ENCODE results near the gene LEUTX. TPM values are rescaled to one million over a fixed set of nuclear protein-coding genes. Genes with fewer than 3 reads are reported as not detected.

The LEUTX gene, protein sequence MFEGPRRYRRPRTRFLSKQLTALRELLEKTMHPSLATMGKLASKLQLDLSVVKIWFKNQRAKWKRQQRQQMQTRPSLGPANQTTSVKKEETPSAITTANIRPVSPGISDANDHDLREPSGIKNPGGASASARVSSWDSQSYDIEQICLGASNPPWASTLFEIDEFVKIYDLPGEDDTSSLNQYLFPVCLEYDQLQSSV
- not detected in 2 replicates for total RNA-seq

DNA sequence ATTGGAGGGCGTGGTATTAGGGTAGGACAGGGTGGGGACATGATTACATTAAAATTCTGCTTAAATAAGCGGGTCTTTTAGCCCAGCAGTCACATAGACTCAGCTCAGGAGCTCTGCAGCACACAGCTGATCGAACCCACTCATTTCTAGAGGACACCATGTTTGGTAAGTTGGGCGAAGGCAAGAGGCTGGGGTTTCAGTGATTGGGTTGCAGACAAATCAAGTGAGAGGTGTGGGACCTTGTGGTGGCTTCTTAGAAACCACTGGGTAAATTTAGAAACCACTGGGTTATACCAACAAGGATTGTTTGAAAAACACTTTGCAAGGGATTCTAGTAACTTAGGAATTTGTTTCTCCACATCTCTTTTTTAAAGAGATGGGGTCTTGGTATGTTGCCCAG, at the start of gene LEUTX:
Gene LEUTX (plus strand): TSS at position 92 of the 400 bp plus-strand sequence. CDS start 67 bp downstream, at position 159.
- Histone ChIP-seq H3K36me3 (ENCODE audit: insufficient read depth, low read length) (no peaks in the 10 kb centered on the region), H3K27me3 (ENCODE audit: insufficient read depth, low read length) (peaks cover 5% of the 10 kb centered on the region), H2AFZ (ENCODE audit: low read length) (no peak within 1 kb of the TSS), H3K4me3 (ENCODE audit: insufficient read depth, low read length) (no peak within 1 kb of the TSS), H3K9me3 (ENCODE audit: low read depth, low read length) (no peaks in the 10 kb centered on the region), H3K4me1 (ENCODE audit: insufficient read depth, low read length) (no peaks in the 10 kb centered on the region), H4K20me1 (ENCODE audit: insufficient read depth, low read length) (no peaks in the 10 kb centered on the region), H3K27ac (ENCODE audit: low read depth, low read length) (no peak within 1 kb of the TSS), H3K4me2 (ENCODE audit: insufficient read depth, low read length) (no peak within 1 kb of the TSS), H3K79me2 (ENCODE audit: insufficient read depth, low read length) (no peaks in the 10 kb centered on the region)
- DNase-seq (ENCODE audit: insufficient read length, low spot score, missing footprints): no peak
- TF ChIP-seq, protein P1, sequence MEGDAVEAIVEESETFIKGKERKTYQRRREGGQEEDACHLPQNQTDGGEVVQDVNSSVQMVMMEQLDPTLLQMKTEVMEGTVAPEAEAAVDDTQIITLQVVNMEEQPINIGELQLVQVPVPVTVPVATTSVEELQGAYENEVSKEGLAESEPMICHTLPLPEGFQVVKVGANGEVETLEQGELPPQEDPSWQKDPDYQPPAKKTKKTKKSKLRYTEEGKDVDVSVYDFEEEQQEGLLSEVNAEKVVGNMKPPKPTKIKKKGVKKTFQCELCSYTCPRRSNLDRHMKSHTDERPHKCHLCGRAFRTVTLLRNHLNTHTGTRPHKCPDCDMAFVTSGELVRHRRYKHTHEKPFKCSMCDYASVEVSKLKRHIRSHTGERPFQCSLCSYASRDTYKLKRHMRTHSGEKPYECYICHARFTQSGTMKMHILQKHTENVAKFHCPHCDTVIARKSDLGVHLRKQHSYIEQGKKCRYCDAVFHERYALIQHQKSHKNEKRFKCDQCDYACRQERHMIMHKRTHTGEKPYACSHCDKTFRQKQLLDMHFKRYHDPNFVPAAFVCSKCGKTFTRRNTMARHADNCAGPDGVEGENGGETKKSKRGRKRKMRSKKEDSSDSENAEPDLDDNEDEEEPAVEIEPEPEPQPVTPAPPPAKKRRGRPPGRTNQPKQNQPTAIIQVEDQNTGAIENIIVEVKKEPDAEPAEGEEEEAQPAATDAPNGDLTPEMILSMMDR (IDR thresholded peaks at IDR 0.05; ENCODE audit: extremely low read depth, low read depth, low read length): no peak

DNA sequence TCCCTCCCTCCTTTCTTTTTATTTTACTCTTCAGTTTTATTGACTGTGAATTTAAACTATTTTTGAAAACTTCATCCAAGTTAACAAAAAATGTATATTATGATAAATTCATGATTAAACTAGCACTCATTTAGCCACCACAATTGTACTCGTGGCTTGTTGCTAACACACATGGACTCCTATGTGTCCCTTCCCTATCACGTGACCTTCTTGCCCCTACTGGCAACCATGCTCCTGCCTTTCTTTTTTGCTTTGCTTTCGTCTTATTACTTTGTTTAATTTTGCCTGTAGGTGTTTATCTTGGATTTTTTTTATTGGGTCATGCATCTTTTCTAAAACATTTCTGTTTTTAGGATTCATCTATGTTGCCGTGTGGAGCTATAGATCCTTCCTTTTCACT, 49.1 kb upstream of the LEUTX start:
- no peaks in the 10 kb centered on the region for H3K4me1 ChIP-seq (ENCODE audit: insufficient read depth, low read length)
- TF ChIP-seq, protein P1 (IDR thresholded peaks at IDR 0.05; ENCODE audit: extremely low read depth, low read depth, low read length): no peak

DNA sequence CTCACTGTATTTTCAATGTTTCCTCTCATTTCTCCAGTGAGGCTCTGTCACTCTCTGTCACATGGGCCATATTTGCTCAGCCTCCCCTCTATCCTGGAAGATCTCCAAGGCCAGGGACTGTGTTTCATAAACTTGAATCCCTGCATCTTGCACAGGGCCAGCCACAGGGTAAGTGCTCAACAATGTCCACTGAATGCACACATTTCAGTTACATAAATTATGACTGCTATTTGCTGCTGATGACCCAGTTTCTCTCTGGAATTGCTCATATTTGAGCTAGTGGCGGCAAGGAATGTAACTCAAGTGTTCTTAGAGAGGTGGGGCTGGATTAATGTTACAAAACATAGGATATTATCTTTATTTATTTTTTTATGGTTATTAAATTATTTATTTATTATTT, 47.0 kb upstream of the LEUTX start:
- Histone ChIP-seq H2AFZ (ENCODE audit: low read length) (no peak overlapping the region), H3K36me3 (ENCODE audit: insufficient read depth, low read length) (no peaks in the 10 kb centered on the region), H3K79me2 (ENCODE audit: insufficient read depth, low read length) (no peaks in the 10 kb centered on the region), H3K27ac (ENCODE audit: low read depth, low read length) (no peak overlapping the region), H4K20me1 (ENCODE audit: insufficient read depth, low read length) (no peaks in the 10 kb centered on the region), H3K9me3 (ENCODE audit: low read depth, low read length) (no peaks in the 10 kb centered on the region), H3K4me2 (ENCODE audit: insufficient read depth, low read length) (no peak overlapping the region), H3K4me1 (ENCODE audit: insufficient read depth, low read length) (no peaks in the 10 kb centered on the region), H3K4me3 (ENCODE audit: insufficient read depth, low read length) (no peak overlapping the region), H3K27me3 (ENCODE audit: insufficient read depth, low read length) (no peaks in the 10 kb centered on the region)
- no peak for DNase-seq (ENCODE audit: insufficient read length, low spot score, missing footprints)
- TF ChIP-seq, protein P1 (IDR thresholded peaks at IDR 0.05; ENCODE audit: extremely low read depth, low read depth, low read length): no peak

More for the DNA sequence above, 49.1 kb upstream of the LEUTX start:
- H3K79me2 ChIP-seq (ENCODE audit: insufficient read depth, low read length): no peaks in the 10 kb centered on the region
- no peak overlapping the region for H3K4me3 ChIP-seq (ENCODE audit: insufficient read depth, low read length)
- DNase-seq (ENCODE audit: insufficient read length, low spot score, missing footprints): no peak
- no peaks in the 10 kb centered on the region for H3K36me3 ChIP-seq (ENCODE audit: insufficient read depth, low read length)
- no peak overlapping the region for H3K27ac ChIP-seq (ENCODE audit: low read depth, low read length)
- no peak overlapping the region for H2AFZ ChIP-seq (ENCODE audit: low read length)
- no peaks in the 10 kb centered on the region for H4K20me1 ChIP-seq (ENCODE audit: insufficient read depth, low read length)
- no peaks in the 10 kb centered on the region for H3K9me3 ChIP-seq (ENCODE audit: low read depth, low read length)
- no peaks in the 10 kb centered on the region for H3K27me3 ChIP-seq (ENCODE audit: insufficient read depth, low read length)
- H3K4me2 ChIP-seq (ENCODE audit: insufficient read depth, low read length): no peak overlapping the region

DNA sequence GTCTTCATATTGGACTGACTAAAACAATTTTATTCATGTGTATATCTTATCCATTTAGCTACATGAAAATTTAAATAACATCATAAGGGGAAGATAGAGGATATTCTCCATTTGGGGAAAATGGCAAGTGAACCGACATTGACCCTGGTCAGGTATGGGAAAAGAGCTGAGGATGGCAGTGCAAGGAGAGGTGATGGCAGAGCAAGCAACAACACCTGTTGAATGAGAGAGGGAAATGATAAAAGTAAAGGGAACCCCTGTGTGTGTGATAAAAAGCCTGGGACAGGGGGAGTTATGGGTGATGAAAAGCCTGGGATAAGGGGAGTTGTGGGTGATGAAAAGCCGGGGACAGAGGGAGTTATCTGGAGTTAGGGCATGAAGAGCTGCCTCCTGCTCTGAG, 44.8 kb upstream of the LEUTX start:
- Histone ChIP-seq H4K20me1 (ENCODE audit: insufficient read depth, low read length) (no peaks in the 10 kb centered on the region), H3K4me2 (ENCODE audit: insufficient read depth, low read length) (no peak overlapping the region), H2AFZ (ENCODE audit: low read length) (no peak overlapping the region)

More for the DNA sequence above, 44.8 kb upstream of the LEUTX start:
- no peak overlapping the region for H3K27ac ChIP-seq (ENCODE audit: low read depth, low read length)
- H3K79me2 ChIP-seq (ENCODE audit: insufficient read depth, low read length): no peaks in the 10 kb centered on the region
- no peaks in the 10 kb centered on the region for H3K4me1 ChIP-seq (ENCODE audit: insufficient read depth, low read length)
- H3K27me3 ChIP-seq (ENCODE audit: insufficient read depth, low read length): no peaks in the 10 kb centered on the region
- no peaks in the 10 kb centered on the region for H3K9me3 ChIP-seq (ENCODE audit: low read depth, low read length)
- TF ChIP-seq, protein P1 (IDR thresholded peaks at IDR 0.05; ENCODE audit: extremely low read depth, low read depth, low read length): no peak
- peak; percentile 14 for DNase-seq (ENCODE audit: insufficient read length, low spot score, missing footprints)
- no peak overlapping the region for H3K4me3 ChIP-seq (ENCODE audit: insufficient read depth, low read length)
- no peaks in the 10 kb centered on the region for H3K36me3 ChIP-seq (ENCODE audit: insufficient read depth, low read length)
